Stimulated activated CD8-positive, alpha-beta memory T cell treated with anti-CD3 and anti-CD28 coated beads, Interleukin-15, amount 100 ng/mL, for 24 hours (primary cell): ENCODE data around the gene IFNW1.

Experiments used
- DNase-seq: peaks from one replicate; pipeline ENCODE4 v3.0.0-alpha.2; 2020; ENCODE audit warnings: low read depth

IFNW1 gene

DNA sequence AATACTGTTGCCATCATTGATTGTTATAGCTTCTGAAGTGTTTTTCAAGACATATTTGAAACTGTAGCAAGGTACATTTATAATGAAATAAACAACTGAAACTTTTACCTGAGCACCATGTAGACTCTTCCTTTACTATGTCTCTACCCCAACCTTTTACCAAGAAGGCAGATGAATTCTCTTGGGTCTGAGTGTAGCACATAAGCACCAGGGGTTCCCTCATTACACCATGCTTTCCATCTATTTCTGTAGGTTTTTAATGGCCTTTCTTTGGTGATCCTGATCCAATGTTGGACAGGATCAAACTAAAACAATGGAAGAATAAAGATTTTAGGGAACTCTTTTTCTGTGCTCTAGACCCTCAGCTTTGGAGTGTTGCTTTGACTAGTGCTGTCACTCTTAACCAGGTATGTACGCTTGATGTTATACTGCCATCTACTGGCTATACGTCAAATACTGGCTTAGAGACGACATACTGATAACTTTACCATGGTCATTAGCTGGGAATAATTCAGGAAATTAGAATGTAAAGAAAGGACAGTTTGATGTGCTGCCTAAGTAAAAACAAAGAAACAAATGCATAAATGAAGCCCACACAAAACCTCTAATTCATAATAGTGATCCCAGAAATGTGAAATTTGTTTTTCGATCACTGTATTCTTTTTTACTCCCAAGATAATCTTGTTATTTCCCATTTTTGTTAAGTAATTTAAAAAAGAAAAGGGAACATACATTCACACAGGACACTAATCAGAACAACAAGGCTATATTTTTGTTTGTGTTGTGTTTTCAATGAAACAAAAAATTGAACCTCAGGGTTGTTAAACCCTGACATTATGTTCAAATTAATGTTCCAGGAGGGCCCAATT is 30.7 kb downstream of the IFNW1 start:
- no peak for DNase-seq

DNA sequence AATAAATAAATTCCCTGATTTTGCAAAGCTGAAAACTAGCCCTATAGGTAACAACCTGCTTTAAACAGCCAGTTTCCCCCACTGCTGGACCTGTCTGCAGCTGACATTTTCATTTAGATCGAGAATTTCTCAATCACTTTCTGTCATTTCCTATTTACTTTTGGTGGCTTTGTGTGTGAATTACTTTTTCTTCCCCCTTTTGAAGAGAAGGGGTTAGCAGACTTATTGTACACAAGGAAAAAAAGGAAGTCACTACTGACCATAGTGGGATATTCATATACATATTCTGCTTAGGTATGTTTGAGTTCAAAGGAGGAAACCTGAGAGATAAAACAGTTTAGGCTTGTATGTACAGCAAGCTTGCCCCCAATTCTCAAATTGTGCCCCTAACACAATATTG is 36.8 kb downstream of the IFNW1 start:
- no peak for DNase-seq

DNA sequence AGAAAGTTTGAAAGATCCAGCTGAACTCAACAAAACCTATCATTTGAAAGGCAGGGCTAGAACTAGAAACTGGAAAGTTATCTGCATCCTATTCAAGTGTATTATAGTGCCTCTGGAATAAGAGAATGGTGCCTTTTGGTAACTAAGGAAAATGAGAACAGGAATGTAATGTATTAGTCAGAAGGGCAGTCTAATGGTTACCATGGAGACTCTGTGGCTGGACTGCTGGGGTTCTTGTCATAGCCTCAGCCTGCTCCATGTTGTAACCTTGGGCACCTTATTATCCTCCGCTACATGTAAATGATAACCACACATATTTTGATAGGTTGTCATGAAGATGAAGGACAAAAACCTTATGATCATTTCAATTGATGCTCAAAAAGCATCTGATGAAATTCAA is 39.3 kb downstream of the IFNW1 start:
- DNase-seq: no peak

DNA sequence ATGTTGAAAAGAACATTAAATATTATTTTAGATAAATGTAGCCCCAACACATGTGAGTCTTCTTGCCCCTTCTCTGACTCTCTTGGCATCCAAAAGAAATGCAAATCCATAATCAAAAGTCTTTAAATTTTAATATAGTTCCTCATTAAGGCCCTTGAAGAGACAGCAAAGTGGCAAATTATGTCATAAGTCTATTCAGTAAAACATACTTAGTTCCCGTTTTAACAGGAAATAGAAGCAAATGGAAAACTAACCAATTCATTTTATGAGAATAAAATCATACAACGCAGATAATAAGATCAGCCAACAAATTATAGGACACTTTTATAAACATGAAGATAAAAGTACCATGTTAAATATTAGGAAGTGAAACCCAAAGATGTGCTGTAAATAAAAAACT is 43.8 kb downstream of the IFNW1 start:
- no peak for DNase-seq

DNA sequence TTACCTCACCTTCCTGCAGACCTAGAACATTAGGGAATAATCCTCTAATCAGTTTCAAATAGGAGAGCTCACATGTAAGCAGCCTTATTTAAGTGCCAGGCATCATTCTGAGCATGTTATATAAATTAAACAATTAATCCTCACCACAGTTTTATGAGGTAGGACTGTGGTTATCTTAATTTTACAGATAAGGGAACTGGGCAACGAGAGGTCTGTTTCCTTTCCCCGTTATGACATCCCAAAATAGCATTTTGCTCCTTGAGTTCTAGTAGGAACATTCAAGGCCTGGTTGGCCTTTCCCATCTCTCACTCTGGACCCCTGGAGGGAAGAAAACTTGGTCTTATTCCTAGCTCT is 44.8 kb downstream of the IFNW1 start:
- DNase-seq: no peak

DNA sequence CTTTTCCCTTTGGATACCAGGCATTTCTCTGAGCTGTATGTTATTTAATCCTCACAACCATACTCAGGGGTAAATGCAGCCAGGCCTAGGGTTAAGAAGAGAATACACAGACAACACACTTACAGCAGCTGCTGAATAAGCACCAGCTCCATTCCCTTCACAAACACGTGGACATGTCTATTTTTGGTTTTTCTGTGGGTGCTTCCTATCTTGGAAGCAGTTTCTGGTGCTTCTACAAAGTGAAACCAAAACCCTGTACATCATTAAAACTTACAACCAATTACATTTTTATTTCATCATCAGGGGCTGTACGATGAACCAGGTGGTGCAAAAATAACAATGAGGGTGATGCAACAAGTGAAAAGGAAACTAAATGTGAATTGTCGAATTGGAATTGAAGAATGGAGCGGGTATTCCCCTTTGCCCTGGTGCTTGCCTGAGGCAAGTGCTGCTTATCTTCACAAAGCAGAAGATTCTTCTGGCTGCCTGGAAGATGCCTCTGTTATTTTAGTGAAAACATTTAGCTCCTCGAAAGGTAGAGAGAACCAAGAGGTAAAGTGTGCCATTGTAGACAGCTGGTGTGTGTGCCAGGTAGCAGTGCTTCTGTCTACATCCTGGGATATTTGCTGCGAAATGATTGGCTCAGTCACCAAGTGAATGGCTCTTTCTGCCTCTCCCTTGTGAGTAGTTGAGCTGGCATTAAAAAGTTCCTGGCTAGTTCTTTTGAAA is 45.3 kb downstream of the IFNW1 start:
- no peak for DNase-seq

DNA sequence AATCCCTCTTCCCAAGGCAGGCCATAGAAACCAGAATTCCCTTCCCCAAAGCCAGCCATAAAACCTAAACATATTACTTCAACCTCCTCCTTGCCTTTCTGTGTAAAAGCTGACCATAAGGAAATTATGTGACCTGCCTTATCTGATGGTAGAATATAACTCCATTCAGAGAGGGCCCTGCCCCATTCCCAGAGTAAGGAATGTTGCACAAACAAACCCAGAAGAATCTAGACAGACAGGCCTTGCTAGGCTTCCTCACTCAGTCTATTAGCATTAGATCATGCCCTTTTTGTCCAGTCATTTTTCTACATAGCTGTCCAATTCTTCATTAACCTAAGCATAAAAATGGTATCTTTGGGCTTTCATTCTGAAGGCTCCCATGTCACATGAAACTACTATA is 46.1 kb downstream of the IFNW1 start:
- DNase-seq: no peak
